Mammary epithelial cell (primary cell): ENCODE results near the gene CMTM1.

ENCODE experiments used
- EZH2 ChIP-seq: IDR thresholded peaks from 2 replicates; pipeline ENCODE4 v1.6.1; 2012; ENCODE audit warnings: low read length, inconsistent platforms, borderline replicate concordance
- TF ChIP-seq, protein P1 (sequence below), 2 donors: IDR thresholded peaks in 1 of 2; conservative IDR thresholded peaks in 1 of 2; 2 replicates each; pipeline ENCODE4 v1.5.1; 2011 to 2012; ENCODE audit warnings: inconsistent platforms in 2 of 2, low read length in 2 of 2, mild to moderate bottlenecking in 2 of 2, control low read depth in 1 of 2, low read depth in 1 of 2; ENCODE audit not compliant: insufficient read depth in 1 of 2; ENCODE audit errors: extremely low read depth in 1 of 2

DNA sequence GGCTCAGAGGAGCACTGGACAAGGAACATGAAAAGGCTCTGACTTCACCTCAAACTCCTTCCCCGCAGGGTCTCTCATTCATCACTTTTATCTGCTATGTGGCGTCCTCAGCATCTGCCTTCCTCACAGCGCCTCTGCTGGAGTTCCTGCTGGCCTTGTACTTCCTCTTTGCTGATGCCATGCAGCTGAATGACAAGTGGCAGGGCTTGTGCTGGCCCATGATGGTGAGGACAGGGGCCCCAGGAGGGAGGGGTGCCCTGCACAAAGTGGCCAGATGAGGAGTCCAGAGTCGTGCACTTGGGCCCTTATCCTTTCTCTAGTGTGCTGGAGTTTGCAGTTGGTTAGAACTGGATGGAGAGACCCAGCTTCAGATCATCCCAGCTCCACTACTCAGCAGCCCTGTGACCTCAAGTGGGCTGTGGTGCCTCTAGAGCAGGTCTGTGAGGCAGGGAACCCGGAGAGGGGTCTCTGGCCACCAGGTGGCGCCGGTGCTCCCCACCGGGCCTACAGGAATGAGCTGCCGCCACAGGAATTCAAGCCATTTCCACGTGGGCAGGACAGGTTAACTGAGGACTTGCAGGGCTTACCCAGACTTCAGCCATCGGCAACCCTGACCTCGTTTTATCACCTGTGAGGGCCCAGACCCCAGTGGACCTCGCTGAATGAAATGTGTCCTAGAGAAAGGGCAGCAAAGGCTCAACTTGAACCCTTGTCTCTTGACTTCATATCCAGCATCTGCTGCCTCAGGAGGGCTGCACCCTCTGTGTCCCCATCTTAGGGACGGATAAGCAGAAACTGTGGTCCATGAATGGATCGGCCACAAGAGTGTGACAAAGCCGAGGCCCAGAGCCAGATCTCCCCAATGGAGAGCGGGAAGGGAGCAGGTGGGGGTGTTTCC lies 42.3 kb downstream of the CMTM1 start:
- TF ChIP-seq, protein P1, sequence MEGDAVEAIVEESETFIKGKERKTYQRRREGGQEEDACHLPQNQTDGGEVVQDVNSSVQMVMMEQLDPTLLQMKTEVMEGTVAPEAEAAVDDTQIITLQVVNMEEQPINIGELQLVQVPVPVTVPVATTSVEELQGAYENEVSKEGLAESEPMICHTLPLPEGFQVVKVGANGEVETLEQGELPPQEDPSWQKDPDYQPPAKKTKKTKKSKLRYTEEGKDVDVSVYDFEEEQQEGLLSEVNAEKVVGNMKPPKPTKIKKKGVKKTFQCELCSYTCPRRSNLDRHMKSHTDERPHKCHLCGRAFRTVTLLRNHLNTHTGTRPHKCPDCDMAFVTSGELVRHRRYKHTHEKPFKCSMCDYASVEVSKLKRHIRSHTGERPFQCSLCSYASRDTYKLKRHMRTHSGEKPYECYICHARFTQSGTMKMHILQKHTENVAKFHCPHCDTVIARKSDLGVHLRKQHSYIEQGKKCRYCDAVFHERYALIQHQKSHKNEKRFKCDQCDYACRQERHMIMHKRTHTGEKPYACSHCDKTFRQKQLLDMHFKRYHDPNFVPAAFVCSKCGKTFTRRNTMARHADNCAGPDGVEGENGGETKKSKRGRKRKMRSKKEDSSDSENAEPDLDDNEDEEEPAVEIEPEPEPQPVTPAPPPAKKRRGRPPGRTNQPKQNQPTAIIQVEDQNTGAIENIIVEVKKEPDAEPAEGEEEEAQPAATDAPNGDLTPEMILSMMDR (conservative IDR thresholded peaks at IDR 0.05 in 1 of 2, IDR thresholded peaks at IDR 0.05 in 1 of 2; ENCODE audit: extremely low read depth in 1 of 2, insufficient read depth in 1 of 2, low read depth in 1 of 2, low read length in 2 of 2): peak; percentile 85 to 98
- TF ChIP-seq EZH2: no peak
